ENCODE results near the gene MAPKBP1.
A peak's percentile ranks its signal among the peaks of the same experiment; 100 is the strongest.

MAPKBP1 gene

DNA sequence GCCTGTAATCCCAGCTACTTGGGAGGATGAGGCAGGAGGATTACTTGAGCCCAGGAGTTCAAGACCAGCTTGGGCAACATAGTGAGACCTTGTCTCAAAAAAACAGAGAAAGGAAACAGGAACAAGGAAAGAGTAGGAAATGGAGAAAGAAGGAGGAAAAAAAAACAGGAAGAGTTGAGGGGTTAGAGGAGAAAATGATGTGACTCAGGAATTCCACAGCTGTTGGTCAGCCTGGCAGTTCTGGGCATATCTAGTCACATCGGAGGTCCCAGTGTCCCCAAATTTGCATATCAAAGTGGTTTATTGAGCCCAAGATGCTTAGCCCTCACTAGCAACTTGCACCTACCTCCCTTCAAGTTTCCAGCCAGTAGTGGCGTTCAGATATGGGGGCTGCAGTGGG, 34.8 kb downstream of the MAPKBP1 start:
- H3K4me3 ChIP-seq (ENCODE audit: low read depth, low read length), result no peak overlapping the region
- no peak for DNase-seq (ENCODE audit: low read depth)
- TF ChIP-seq, protein P1, sequence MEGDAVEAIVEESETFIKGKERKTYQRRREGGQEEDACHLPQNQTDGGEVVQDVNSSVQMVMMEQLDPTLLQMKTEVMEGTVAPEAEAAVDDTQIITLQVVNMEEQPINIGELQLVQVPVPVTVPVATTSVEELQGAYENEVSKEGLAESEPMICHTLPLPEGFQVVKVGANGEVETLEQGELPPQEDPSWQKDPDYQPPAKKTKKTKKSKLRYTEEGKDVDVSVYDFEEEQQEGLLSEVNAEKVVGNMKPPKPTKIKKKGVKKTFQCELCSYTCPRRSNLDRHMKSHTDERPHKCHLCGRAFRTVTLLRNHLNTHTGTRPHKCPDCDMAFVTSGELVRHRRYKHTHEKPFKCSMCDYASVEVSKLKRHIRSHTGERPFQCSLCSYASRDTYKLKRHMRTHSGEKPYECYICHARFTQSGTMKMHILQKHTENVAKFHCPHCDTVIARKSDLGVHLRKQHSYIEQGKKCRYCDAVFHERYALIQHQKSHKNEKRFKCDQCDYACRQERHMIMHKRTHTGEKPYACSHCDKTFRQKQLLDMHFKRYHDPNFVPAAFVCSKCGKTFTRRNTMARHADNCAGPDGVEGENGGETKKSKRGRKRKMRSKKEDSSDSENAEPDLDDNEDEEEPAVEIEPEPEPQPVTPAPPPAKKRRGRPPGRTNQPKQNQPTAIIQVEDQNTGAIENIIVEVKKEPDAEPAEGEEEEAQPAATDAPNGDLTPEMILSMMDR (IDR thresholded peaks at IDR 0.05; ENCODE audit: low read depth, low read length), result no peak
- TF ChIP-seq, protein P2, sequence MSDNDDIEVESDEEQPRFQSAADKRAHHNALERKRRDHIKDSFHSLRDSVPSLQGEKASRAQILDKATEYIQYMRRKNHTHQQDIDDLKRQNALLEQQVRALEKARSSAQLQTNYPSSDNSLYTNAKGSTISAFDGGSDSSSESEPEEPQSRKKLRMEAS (IDR thresholded peaks at IDR 0.05; ENCODE audit: low read depth, low read length), result no peak
- TF ChIP-seq POLR2A (IDR thresholded peaks at IDR 0.05; ENCODE audit: extremely low read depth, insufficient read length) (no peak), MYC (IDR thresholded peaks at IDR 0.05; ENCODE audit: low read depth, low read length) (no peak)

DNA sequence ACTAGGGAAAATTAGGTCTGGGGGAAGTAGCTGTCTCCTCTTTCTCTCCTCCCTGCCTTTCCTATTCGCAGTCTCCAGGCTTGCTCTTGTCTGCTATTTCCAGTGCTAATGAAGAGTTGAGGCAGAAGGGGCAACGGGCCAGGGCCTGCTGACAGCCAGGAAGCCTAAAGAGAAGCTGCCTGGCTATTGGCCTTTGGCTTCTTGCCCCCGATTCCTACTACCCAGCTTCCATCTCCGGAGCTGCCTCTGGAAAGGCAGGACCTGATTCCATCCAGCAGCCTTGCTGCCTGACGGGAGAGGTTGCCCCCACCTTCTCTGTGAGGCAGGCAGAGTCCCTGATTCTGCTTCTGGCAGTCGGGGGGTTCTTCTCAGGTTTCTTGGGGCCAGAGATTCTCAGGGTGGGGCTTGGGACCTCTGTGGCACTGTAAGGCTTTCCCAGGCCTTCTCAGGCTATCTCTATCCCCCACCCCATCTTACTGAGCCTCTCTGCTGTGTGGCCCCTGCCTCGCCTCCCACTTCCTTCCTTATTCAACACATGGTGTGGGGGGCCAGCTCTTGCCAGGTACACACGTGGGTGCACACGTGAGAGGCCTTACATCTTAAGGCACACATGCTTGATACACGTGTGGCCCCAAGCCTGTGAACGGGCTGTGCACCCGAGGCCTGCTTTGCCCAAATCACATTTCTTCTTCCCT, 35.4 kb downstream of the MAPKBP1 start:
- DNase-seq (ENCODE audit: low read depth), result no peak
- TF ChIP-seq POLR2A (IDR thresholded peaks at IDR 0.05; ENCODE audit: extremely low read depth, insufficient read length) (no peak), MYC (IDR thresholded peaks at IDR 0.05; ENCODE audit: low read depth, low read length) (no peak)
- TF ChIP-seq, protein P1 (IDR thresholded peaks at IDR 0.05; ENCODE audit: low read depth, low read length), result no peak
- TF ChIP-seq, protein P2 (IDR thresholded peaks at IDR 0.05; ENCODE audit: low read depth, low read length), result 0 out of 2 replicates have a peak, but pooled peaks have one; percentile 49
- no peak overlapping the region for H3K4me3 ChIP-seq (ENCODE audit: low read depth, low read length)

DNA sequence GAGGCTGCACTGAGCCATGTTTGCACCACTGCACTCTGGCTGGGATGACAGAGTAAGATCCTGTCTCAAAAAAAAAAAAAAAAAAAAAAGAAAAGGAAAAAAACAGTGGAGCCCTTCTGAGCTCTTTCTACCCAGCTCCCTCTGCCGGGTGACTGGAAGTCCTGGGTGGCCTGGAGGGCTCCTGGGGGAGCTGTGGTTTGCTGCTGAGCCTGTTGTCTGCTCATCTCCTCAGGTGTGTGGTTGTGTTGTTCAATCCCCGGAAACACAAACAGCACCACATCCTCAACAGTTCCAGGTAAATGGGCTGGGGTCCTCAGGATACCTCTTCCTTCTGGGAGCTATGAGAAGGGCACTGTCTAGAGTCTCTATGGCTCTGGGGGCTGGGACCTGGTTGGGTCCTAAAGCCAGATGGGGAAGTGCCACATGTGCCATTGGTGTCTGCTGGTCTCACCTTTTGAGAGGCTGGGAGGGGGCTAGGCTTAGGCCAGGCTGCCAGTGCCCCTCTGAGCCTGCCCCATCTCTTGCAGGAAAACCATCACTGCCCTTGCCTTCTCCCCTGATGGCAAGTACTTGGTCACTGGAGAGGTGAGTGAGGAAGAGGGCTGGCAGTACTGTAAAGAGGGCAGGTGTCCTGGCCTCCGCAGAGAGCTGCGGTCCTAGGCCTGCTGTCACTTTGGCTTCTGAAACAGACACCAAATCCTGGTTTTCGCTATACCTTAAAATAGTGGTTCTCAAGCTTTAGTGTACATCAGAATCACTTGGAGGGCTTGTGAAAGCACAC, 36.6 kb downstream of the MAPKBP1 start:
- DNase-seq (ENCODE audit: low read depth), result no peak
- H3K4me3 ChIP-seq (ENCODE audit: low read depth, low read length), result no peak overlapping the region
- TF ChIP-seq, protein P2 (IDR thresholded peaks at IDR 0.05; ENCODE audit: low read depth, low read length), result no peak
- TF ChIP-seq, protein P1 (IDR thresholded peaks at IDR 0.05; ENCODE audit: low read depth, low read length), result no peak
- TF ChIP-seq POLR2A (IDR thresholded peaks at IDR 0.05; ENCODE audit: extremely low read depth, insufficient read length) (no peak), MYC (IDR thresholded peaks at IDR 0.05; ENCODE audit: low read depth, low read length) (no peak)

DNA sequence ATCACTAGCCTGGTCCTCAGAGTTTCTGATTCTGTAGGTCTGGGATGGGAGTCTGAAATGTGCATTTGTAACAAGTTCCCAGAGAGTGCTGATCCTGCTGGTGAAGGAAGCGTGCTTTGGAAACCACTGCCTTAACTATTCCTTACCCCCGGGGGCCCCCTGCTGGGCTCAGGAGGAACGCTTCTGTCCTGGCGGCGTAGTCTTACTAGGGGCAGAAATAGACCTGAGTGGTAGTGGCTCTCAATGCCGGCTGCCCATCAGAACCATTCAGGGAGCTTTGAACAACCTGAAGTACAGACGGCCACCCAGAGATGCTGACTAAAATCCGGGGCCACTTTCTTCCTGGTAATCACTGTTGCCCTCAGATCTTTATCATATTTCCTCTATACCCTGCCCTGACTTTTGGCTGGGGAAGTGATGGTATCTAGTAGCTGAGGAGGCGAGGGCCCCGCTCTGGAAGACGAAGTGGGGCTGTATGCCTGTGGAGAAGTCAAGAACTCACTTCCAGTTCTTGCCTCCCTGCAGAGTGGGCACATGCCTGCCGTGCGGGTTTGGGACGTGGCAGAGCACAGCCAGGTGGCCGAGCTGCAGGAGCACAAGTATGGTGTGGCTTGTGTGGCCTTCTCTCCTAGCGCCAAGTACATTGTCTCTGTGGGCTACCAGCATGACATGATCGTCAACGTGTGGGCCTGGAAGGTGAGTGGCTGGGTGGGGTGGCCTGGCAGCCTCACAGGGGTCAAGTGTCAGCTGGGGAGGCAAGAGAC, 37.3 kb downstream of the MAPKBP1 start:
- no peak overlapping the region for H3K4me3 ChIP-seq (ENCODE audit: low read depth, low read length)
- TF ChIP-seq MYC (IDR thresholded peaks at IDR 0.05; ENCODE audit: low read depth, low read length) (peak; percentile 46; the same call in 1 of the 2 replicates), POLR2A (IDR thresholded peaks at IDR 0.05; ENCODE audit: extremely low read depth, insufficient read length) (no peak)
- TF ChIP-seq, protein P1 (IDR thresholded peaks at IDR 0.05; ENCODE audit: low read depth, low read length), result peak; percentile 86
- TF ChIP-seq, protein P2 (IDR thresholded peaks at IDR 0.05; ENCODE audit: low read depth, low read length), result peak; percentile 66
- DNase-seq (ENCODE audit: low read depth), result peak; percentile 82

DNA sequence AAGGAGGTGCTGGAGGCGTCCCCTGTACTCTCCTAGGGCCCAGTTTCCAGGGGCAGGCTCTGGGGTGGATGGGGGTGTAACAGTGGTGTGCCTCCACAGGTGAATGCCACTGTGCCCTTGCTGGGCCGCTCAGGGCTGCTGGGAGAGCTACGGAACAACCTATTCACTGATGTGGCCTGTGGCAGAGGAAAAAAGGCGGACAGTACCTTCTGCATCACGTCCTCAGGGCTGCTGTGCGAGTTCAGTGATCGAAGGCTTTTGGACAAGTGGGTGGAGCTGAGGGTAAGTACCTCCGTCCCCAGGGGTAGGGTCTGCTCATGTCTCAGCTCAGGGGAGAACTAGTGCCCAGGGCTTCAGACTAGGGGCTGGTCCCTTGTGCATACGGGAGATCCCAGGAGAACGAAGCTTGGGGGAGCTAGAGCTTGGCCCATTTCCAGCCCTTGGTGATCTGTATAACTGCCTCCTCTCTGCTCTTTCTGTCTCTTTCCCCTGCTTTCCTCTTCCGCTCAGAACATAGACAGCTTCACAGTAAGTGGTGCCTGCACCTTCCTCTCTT, 38.6 kb downstream of the MAPKBP1 start:
- DNase-seq (ENCODE audit: low read depth), result no peak
- TF ChIP-seq POLR2A (IDR thresholded peaks at IDR 0.05; ENCODE audit: extremely low read depth, insufficient read length) (no peak), MYC (IDR thresholded peaks at IDR 0.05; ENCODE audit: low read depth, low read length) (no peak)
- TF ChIP-seq, protein P1 (IDR thresholded peaks at IDR 0.05; ENCODE audit: low read depth, low read length), result no peak
- TF ChIP-seq, protein P2 (IDR thresholded peaks at IDR 0.05; ENCODE audit: low read depth, low read length), result no peak

More for the DNA sequence above, 38.6 kb downstream of the MAPKBP1 start:
- H3K4me3 ChIP-seq (ENCODE audit: low read depth, low read length), result no peak overlapping the region
